Epithelial cell of esophagus (primary cell): ENCODE data around the gene AVPR1B.

Experiments
- DNase-seq: peaks from one replicate; pipeline ENCODE4 v3.0.0; 2010; ENCODE audit warnings: low read depth
- H3K4me3 ChIP-seq: 2 replicates; pipeline ENCODE4 v1.5.1; 2011; ENCODE audit warnings: mild to moderate bottlenecking, low read length, control low read depth
- TF ChIP-seq, protein P1 (sequence below): IDR thresholded peaks from 2 replicates; pipeline ENCODE4 v1.5.1; 2011; ENCODE audit warnings: low read depth, mild to moderate bottlenecking, low read length, control low read depth, inconsistent platforms; ENCODE audit not compliant: insufficient read depth; ENCODE audit errors: missing control alignments

AVPR1B gene

DNA sequence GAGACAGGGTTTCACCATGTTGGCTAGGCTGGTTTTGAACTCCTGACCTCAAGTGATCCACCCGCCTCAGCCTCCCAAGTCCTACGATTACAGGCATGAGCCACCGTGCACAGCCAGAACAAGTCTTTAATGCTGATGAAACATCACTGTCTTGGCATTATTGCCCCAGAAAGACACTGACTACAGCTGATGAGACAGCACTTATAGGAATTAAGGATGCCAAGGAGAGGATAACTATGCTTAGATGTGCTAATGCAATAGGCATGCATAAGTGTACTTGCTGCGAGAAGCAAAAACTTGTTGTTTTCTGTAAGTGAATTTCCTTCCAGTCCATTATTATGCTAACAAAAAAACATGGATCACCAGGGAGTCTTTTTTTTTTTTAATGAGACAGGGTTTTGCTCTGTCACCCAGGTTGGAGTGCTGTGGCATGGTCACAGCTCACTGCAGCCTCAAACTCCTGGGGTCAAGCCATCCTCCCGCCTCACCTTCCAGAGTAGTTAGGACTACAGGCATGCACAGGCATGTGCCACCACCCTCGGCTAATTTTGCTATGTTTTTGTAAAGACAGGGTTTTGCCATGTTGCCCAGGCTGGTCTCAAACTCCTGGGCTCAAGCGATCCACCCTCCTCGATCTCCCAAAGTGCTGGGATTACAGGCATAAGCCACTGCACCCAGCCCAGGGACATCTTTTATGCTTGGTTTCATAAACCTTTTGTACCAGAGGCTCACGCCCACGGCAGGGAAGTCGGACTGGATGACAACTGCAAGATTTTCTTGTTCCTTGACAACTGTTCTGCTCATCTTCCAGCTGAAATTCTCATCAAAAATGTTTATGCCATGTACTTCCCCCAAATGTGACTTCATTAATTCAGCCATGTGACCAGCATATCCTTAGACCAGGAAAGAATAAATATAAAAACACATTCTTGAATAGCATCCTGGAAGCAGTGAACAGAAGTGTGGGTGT, 41.1 kb downstream of the AVPR1B start:
- DNase-seq = peak; percentile 93
- no peak overlapping the region for H3K4me3 ChIP-seq
- TF ChIP-seq, protein P1, sequence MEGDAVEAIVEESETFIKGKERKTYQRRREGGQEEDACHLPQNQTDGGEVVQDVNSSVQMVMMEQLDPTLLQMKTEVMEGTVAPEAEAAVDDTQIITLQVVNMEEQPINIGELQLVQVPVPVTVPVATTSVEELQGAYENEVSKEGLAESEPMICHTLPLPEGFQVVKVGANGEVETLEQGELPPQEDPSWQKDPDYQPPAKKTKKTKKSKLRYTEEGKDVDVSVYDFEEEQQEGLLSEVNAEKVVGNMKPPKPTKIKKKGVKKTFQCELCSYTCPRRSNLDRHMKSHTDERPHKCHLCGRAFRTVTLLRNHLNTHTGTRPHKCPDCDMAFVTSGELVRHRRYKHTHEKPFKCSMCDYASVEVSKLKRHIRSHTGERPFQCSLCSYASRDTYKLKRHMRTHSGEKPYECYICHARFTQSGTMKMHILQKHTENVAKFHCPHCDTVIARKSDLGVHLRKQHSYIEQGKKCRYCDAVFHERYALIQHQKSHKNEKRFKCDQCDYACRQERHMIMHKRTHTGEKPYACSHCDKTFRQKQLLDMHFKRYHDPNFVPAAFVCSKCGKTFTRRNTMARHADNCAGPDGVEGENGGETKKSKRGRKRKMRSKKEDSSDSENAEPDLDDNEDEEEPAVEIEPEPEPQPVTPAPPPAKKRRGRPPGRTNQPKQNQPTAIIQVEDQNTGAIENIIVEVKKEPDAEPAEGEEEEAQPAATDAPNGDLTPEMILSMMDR = no peak

DNA sequence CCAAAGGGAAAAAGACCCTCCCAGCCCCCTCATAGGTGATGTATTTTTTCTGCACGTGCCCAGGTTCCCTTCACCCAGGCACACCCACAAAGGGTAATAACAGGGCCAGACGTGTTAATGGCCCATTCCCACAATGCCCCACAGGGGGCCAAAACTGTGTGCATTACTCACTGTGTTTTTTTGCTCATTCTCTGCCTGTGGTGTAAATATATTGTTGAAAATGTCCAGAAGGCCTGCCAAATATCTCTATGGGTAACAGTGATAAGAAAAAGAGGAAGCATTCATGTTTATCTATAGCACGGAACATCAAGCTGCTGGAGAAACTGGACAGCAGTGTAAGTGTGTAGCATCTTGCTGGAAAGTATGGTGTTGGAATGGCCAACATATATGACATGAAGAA, 42.3 kb downstream of the AVPR1B start:
- TF ChIP-seq, protein P1 = no peak
- H3K4me3 ChIP-seq = no peak overlapping the region
- no peak for DNase-seq

DNA sequence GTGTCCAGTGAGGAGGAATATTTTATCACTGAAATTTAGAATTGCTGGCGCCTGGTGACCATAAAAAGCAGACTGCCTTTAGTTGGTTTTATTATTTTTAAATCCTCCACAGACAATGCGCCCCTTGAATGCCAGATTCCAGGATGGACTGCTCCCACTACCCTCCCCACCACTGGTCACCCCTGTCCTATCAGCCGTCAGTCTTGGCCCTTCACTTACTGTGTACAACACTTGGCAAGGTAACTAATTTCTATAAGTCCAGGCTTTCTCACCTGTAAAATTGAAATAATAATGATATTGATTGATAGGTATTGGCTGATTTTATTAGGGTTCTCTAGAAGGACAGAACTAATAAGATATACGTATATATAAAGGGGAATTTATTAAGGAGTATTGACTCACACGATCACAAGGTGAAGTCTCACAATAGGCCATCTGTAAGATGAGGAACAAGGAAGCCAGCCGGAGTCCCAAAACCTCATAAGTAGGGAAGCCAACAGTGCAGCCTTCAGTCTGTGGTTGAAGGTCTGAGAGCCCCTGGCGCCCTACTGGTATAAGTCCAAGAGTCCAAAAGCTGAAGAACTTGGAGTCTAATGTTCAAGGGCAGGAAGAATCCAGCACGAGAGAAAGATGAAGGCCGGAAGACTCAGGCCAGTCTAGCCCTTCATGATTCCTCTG, 46.4 kb downstream of the AVPR1B start:
- TF ChIP-seq, protein P1 = no peak
- H3K4me3 ChIP-seq = no peak overlapping the region
- no peak for DNase-seq

DNA sequence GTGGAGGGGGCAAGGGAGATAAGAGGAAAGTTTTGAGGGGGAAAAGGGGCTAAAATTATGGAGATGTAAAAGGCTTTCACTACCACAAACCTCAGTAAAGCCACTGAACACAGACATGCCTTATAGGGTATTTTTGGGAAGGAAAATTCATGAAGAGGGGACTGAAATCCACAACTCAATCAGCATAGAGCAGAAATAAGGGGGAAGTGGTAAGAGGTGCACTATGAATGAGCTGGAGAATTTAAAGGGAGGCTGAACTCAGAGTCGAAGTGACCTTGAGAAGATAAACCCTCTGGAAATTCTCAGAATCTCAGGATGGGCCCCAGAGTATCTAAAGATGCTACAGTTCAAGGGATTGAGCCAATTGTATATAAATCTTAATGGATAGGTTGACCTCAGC, 48.9 kb downstream of the AVPR1B start:
- H3K4me3 ChIP-seq = no peak overlapping the region
- no peak for DNase-seq
- TF ChIP-seq, protein P1 = no peak

DNA sequence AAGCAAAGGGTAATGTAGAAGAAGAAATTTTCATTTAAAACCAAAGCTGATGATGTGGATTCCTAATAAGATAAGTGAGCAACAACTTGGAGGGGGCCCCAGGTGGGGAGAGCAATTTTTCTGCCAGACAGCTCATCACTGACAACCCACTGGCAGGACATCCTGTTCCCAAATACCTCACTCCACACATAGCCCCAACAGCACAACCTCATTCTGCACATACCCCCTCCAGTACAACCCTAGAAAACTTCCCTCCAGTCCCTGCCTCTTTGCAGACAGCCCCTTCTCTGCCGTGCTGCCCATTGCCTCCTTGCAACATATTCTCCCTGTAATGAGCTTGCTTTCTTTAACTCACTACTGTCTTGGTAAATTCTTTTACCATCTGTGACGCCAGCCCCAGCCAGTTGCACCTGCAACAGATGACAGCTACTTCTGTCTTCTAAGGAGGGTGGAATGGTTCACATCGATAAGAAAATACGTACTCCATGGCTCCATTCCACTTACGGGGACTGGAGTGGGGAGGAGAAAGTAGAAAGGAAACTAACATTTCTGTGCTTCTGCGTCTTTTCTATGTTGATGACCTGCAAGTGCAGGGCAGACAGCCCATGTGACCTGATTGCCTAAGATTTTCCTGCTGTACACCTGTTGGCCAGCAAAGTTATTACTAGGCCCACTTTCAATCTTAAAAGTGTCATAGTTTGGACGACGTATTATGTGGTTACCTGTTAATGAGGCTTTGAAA, 49.5 kb downstream of the AVPR1B start:
- TF ChIP-seq, protein P1 = no peak
- no peak for DNase-seq
- H3K4me3 ChIP-seq = no peak overlapping the region

DNA sequence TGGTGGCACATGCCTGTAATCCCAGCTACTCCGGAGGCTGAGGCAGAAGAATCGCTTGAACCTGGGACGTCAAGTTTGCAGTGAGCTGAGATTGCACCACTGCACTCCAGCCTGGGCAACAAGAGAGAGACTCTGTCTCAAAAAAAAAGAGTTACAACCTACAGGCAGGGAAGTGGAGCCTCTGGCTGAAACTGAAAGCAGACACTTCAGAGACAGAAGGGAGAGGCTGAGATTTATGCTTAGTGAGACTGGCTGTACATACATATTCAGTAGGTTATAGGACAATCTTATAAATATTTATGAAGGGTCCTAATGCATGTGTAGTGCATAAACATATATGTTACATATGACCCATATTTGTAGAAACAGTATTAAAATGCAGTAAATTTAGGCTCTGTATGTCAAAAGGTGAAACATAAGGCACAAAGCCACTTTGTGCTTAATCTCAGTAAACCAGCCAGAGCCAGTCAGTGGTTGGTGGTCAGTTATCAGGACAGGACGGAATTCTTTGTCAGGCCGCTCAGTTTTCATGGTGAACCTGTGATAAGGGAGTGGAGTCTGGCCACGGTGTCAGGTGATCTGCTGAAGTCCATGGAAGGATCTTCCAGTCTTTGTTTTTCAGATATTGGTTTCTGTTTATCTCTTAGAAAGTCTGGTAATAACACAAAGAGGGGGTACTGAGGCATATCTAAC, 50.6 kb downstream of the AVPR1B start:
- no peak for DNase-seq

More for the DNA sequence above, 50.6 kb downstream of the AVPR1B start:
- TF ChIP-seq, protein P1 = no peak
- H3K4me3 ChIP-seq = no peak overlapping the region
